GM13977 (cell line): ENCODE measurements around the gene FBXW11.

Experiments
- DNase-seq: peaks from one replicate; pipeline ENCODE4 v3.0.0; 2012; ENCODE audit warnings: low spot score
- CTCF ChIP-seq: IDR thresholded peaks from 2 replicates; pipeline ENCODE4 v1.5.1; 2012; ENCODE audit warnings: mild to moderate bottlenecking, control low read depth; ENCODE audit not compliant: insufficient read depth; ENCODE audit errors: extremely low read depth, missing control alignments
- in situ Hi-C: fragments of 300-500 bp; cut with MboI; formaldehyde crosslinking; loops from one replicate; pipeline ENCODE4 v1.12.0; 2022; ENCODE audit warnings: low sequenced_read_pairs, low pct_unique_long_range_greater_than_20kb, mixed read lengths, inconsistent platforms; ENCODE audit not compliant: unreplicated experiment

The FBXW11 gene

GRCh38 chr5:171858303-171858702 lies 148.1 kb downstream of the FBXW11 start:
- DNase-seq: no peak
- in situ Hi-C loops: no loop called here
- TF ChIP-seq CTCF: peak; percentile 55

- in situ Hi-C loops: no loop called here
- no peak for TF ChIP-seq CTCF
- no peak for DNase-seq
These were observed 149.0 kb downstream of the FBXW11 start for GRCh38 chr5:171857489-171857876.

- TF ChIP-seq CTCF: no peak
- no peak for DNase-seq
- in situ Hi-C loops: no loop called here
These were observed 150.4 kb downstream of the FBXW11 start for GRCh38 chr5:171855798-171856763.

GRCh38 chr5:171855265-171855664 lies 151.2 kb downstream of the FBXW11 start:
- in situ Hi-C loops: no loop called here
- no peak for TF ChIP-seq CTCF

DNA sequence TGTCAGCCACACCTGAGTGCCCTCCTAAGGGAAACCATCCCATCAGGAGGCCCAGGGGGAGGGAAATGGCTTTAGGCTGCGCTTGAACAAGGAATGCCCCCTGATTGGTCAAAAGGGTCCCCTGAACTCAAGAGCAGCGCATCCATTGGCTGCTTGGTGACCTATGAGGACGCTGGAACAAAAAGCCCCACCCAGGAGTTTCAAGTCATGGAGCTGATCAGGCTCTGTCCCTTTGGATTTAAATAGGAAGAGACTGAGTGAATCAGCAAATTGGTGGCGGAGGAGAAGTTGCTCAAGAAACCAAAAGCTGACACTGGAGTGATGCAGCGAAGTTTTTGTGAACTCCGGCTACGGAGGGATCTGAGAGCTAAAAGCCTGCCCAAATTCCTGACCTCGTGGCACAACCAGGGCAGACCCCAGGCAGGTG lies 154.2 kb downstream of the FBXW11 start:
- no peak for DNase-seq
- in situ Hi-C loops: no loop called here

More at GRCh38 chr5:171855265-171855664, 151.2 kb downstream of the FBXW11 start:
- no peak for DNase-seq

GRCh38 chr5:171851251-171851650 lies 155.2 kb downstream of the FBXW11 start:
- no peak for TF ChIP-seq CTCF
- no peak for DNase-seq
- in situ Hi-C loops: no loop called here

More for the DNA sequence above, 154.2 kb downstream of the FBXW11 start:
- no peak for TF ChIP-seq CTCF
